HG03066 (cell line): ENCODE results near the gene TEX9.
"Not testable (repeated sequence)": the region's sequence is repeated elsewhere in the genome, so short reads cannot be mapped to it uniquely, and the experiment has no call there.

Experiments
- ATAC-seq: cut with Tn5 transposase; IDR thresholded peaks from one replicate; pipeline ENCODE4 v1.9.1; 2021; ENCODE audit warnings: low read depth; ENCODE audit not compliant: unreplicated experiment

Gene TEX9

GRCh38 chr15:56365075-56365711 is at the start of gene TEX9:
TSS of gene TEX9 (plus strand) at chr15:56365426. CDS start at chr15:56365451, 25 bp downstream.
- ATAC-seq = peak; percentile 92

- not testable (repeated sequence) for ATAC-seq
Measured at GRCh38 chr15:56316561-56316960, 48.7 kb upstream of the TEX9 start.

- ATAC-seq = no peak
Measured at GRCh38 chr15:56320316-56320715, 44.9 kb upstream of the TEX9 start.

GRCh38 chr15:56320861-56321260 is 44.4 kb upstream of the TEX9 start:
- ATAC-seq = no peak

GRCh38 chr15:56322444-56322843 is 42.8 kb upstream of the TEX9 start:
- ATAC-seq = no peak

GRCh38 chr15:56323435-56323834 is 41.8 kb upstream of the TEX9 start:
- no peak for ATAC-seq

- no peak for ATAC-seq
Measured at GRCh38 chr15:56325186-56325585, 40.0 kb upstream of the TEX9 start.

- ATAC-seq = no peak
Measured at GRCh38 chr15:56327721-56328502, 37.3 kb upstream of the TEX9 start.

- no peak for ATAC-seq
Measured at GRCh38 chr15:56337084-56337725, 28.0 kb upstream of the TEX9 start.

GRCh38 chr15:56339594-56339993 is 25.6 kb upstream of the TEX9 start:
- no peak for ATAC-seq

- no peak for ATAC-seq
Measured at GRCh38 chr15:56341201-56341600, 24.0 kb upstream of the TEX9 start.

GRCh38 chr15:56342653-56343052 is 22.6 kb upstream of the TEX9 start:
- ATAC-seq = no peak

GRCh38 chr15:56343879-56344278 is 21.3 kb upstream of the TEX9 start:
- ATAC-seq = no peak

- no peak for ATAC-seq
Measured at GRCh38 chr15:56344336-56344735, 20.9 kb upstream of the TEX9 start.

- no peak for ATAC-seq
Measured at GRCh38 chr15:56346414-56346813, 18.8 kb upstream of the TEX9 start.

- no peak for ATAC-seq
Measured at GRCh38 chr15:56349554-56349953, 15.7 kb upstream of the TEX9 start.

- ATAC-seq = no peak
Measured at GRCh38 chr15:56351353-56351752, 13.9 kb upstream of the TEX9 start.

GRCh38 chr15:56351957-56352506 is 13.2 kb upstream of the TEX9 start:
- no peak for ATAC-seq

GRCh38 chr15:56353119-56353518 is 12.1 kb upstream of the TEX9 start:
- no peak for ATAC-seq

GRCh38 chr15:56353740-56354139 is 11.5 kb upstream of the TEX9 start:
- no peak for ATAC-seq

- ATAC-seq = no peak
Measured at GRCh38 chr15:56356616-56357015, 8.6 kb upstream of the TEX9 start.
